SU-DHL-6 (cell line): ENCODE results near the gene SOCS3.

Experiments used
- H2AFZ ChIP-seq: fragments of 200-600 bp; sonication (generic); 2 replicates; pipeline ENCODE4 v1.6.1; 2014; ENCODE audit warnings: low read depth, mild to moderate bottlenecking, moderate library complexity, mixed read lengths, antibody characterized with exemption, low read length; ENCODE audit not compliant: severe bottlenecking
- H3F3A ChIP-seq: fragments of 200-600 bp; shearing (Covaris generic); 2 replicates; pipeline ENCODE4 v1.6.0; 2016; ENCODE audit warnings: antibody characterized with exemption, mild to moderate bottlenecking; ENCODE audit not compliant: insufficient read depth
- H3K27ac ChIP-seq: fragments of 200-600 bp; sonication (generic); 2 replicates; pipeline ENCODE4 v1.5.1; 2016; ENCODE audit warnings: low read depth, mild to moderate bottlenecking, low read length, moderate library complexity, mixed read lengths
- H3K27me3 ChIP-seq: fragments of 200-600 bp; sonication (generic), shearing (Covaris generic); 2 replicates; pipeline ENCODE4 v1.6.0; 2014; ENCODE audit warnings: mild to moderate bottlenecking, low read length
- H3K36me3 ChIP-seq: fragments of 200-600 bp; sonication (generic); 2 replicates; pipeline ENCODE4 v1.6.1; 2014; ENCODE audit warnings: mild to moderate bottlenecking, low read length, mixed read lengths
- H3K4me2 ChIP-seq: fragments of 300-600, 200-600 bp; shearing (Covaris generic), sonication (generic); 2 replicates; pipeline ENCODE4 v1.6.0; 2014; ENCODE audit warnings: low read length, low read depth, mild to moderate bottlenecking; ENCODE audit not compliant: poor library complexity, severe bottlenecking
- H3K4me3 ChIP-seq: fragments of 200-600 bp; sonication (generic); 2 replicates; pipeline ENCODE4 v1.5.1; 2014; ENCODE audit warnings: antibody characterized with exemption, low read length, mild to moderate bottlenecking, mixed read lengths; ENCODE audit not compliant: insufficient read depth, poor library complexity, severe bottlenecking
- H3K79me2 ChIP-seq: fragments of 200-600 bp; sonication (generic); 2 replicates; pipeline ENCODE4 v1.6.1; 2014; ENCODE audit warnings: mild to moderate bottlenecking, low read length, moderate library complexity; ENCODE audit not compliant: insufficient read depth
- H3K9ac ChIP-seq: fragments of 200-600 bp; sonication (generic); 2 replicates; pipeline ENCODE4 v1.7.0; 2014; ENCODE audit warnings: mild to moderate bottlenecking, low read length
- H3K9me2 ChIP-seq: fragments of 200-600 bp; sonication (generic); replicated peaks from 2 replicates; pipeline ENCODE4 v1.6.1; 2014; ENCODE audit warnings: low read length; ENCODE audit not compliant: insufficient read depth
- H3K9me3 ChIP-seq: fragments of 200-600 bp; sonication (generic); 2 replicates; pipeline ENCODE4 v1.6.1; 2014; ENCODE audit warnings: low read length, mixed read lengths; ENCODE audit not compliant: insufficient read depth
- H4K20me1 ChIP-seq: fragments of 200-600 bp; sonication (generic); 2 replicates; pipeline ENCODE4 v1.6.1; 2014; ENCODE audit warnings: low read depth, mild to moderate bottlenecking, antibody characterized with exemption, low read length, moderate library complexity, mixed read lengths
- EZH2phosphoT487 ChIP-seq: fragments of 200-600 bp; sonication (generic), shearing (Covaris generic); conservative IDR thresholded peaks from 2 replicates; pipeline ENCODE4 v1.6.1; 2018; ENCODE audit warnings: mild to moderate bottlenecking, antibody characterized with exemption, low read length, moderate library complexity, mixed read lengths
- TF ChIP-seq, protein P1 (sequence below): fragments of 200-600 bp; sonication (generic); IDR thresholded peaks from one replicate; pipeline ENCODE4 v1.5.1; 2017; ENCODE audit warnings: antibody characterized with exemption, mild to moderate bottlenecking, low read length, moderate library complexity; ENCODE audit not compliant: insufficient read depth, poor library complexity, severe bottlenecking

Gene SOCS3

GRCh38 chr17:78353834-78354233, 6.0 kb downstream of the SOCS3 start:
- Histone ChIP-seq H4K20me1 (no peaks in the 10 kb centered on the region), H3K4me2 (no peak overlapping the region), H3K36me3 (no peaks in the 10 kb centered on the region), H3K9ac (no peak overlapping the region), H3K27ac (no peak overlapping the region), H2AFZ (no peak overlapping the region), H3K9me3 (no peaks in the 10 kb centered on the region), H3K79me2 (no peaks in the 10 kb centered on the region), H3K9me2 (no peaks in the 10 kb centered on the region), H3K27me3 (no peaks in the 10 kb centered on the region), H3F3A (peaks cover 3% of the 10 kb centered on the region), H3K4me3 (no peak overlapping the region)
- TF ChIP-seq EZH2phosphoT487, result no peak
- TF ChIP-seq, protein P1, sequence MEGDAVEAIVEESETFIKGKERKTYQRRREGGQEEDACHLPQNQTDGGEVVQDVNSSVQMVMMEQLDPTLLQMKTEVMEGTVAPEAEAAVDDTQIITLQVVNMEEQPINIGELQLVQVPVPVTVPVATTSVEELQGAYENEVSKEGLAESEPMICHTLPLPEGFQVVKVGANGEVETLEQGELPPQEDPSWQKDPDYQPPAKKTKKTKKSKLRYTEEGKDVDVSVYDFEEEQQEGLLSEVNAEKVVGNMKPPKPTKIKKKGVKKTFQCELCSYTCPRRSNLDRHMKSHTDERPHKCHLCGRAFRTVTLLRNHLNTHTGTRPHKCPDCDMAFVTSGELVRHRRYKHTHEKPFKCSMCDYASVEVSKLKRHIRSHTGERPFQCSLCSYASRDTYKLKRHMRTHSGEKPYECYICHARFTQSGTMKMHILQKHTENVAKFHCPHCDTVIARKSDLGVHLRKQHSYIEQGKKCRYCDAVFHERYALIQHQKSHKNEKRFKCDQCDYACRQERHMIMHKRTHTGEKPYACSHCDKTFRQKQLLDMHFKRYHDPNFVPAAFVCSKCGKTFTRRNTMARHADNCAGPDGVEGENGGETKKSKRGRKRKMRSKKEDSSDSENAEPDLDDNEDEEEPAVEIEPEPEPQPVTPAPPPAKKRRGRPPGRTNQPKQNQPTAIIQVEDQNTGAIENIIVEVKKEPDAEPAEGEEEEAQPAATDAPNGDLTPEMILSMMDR, result no peak

- peaks cover 3% of the 10 kb centered on the region; the same call in 1 of the 2 replicates for H3F3A ChIP-seq
- no peaks in the 10 kb centered on the region for H3K36me3 ChIP-seq
- no peak overlapping the region for H3K9ac ChIP-seq
- H3K9me2 ChIP-seq, result no peaks in the 10 kb centered on the region
- H3K4me3 ChIP-seq, result no peak overlapping the region
- no peak overlapping the region for H3K4me2 ChIP-seq
- no peaks in the 10 kb centered on the region for H3K79me2 ChIP-seq
- no peak overlapping the region for H2AFZ ChIP-seq
- TF ChIP-seq, protein P1, result no peak
- no peak for TF ChIP-seq EZH2phosphoT487
- H4K20me1 ChIP-seq, result no peaks in the 10 kb centered on the region
- no peak overlapping the region for H3K27ac ChIP-seq
- no peaks in the 10 kb centered on the region for H3K9me3 ChIP-seq
- H3K27me3 ChIP-seq, result no peaks in the 10 kb centered on the region
Observed at GRCh38 chr17:78351449-78352006, 8.3 kb downstream of the SOCS3 start.

DNA sequence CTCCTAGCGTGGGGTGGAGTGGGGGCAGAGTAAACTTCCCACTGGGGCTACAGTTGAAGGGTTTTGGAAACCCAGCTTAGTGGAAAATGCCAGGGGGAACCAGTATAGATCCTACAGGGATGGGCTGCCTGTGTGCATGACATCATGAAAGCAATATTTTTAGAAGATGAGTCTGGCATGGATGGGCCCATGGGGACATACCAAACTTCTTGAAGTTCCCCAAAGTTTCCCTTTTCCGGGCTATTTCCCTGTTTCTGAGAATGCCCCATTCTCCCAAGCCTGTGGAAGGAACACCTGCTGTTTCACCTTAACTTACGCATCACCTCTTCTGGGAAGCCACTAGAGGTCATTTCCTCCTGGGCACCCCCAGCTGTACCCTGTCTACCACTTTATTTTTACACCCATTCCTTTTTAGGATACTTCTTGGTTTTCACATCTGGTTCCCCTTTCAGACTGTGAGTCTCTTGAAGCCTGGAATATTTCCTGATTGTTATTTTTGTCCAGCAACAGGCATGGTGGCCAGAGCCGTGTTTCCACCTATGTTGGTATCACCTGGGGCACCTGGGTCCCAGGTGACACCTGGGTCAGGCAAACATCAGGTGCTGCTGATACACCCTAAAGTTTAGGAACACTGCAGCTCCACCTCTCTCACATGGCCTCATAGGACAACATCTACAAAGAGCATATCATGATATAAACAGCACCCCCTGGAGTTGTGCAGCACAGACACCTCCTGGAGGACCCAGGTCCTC, 9.8 kb downstream of the SOCS3 start:
- Histone ChIP-seq H3F3A (peaks cover 3% of the 10 kb centered on the region; the same call in 1 of the 2 replicates), H3K9me3 (no peaks in the 10 kb centered on the region), H3K36me3 (no peaks in the 10 kb centered on the region), H3K4me2 (no peak overlapping the region), H2AFZ (no peak overlapping the region), H3K27ac (no peak overlapping the region), H3K79me2 (no peaks in the 10 kb centered on the region), H3K9ac (no peak overlapping the region), H3K4me3 (no peak overlapping the region), H4K20me1 (no peaks in the 10 kb centered on the region), H3K9me2 (no peaks in the 10 kb centered on the region), H3K27me3 (no peaks in the 10 kb centered on the region)
- TF ChIP-seq, protein P1, result no peak
- TF ChIP-seq EZH2phosphoT487, result no peak
